ENCODE results near the gene ZNF575.

- TF ChIP-seq CTCF (conservative IDR thresholded peaks at IDR 0.05) (no peak), ZFX (IDR thresholded peaks at IDR 0.05) (no peak)
Measured at GRCh38 chr19:43575156-43575950, 42.4 kb downstream of the ZNF575 start, which contains the start of the genes PINLYP and XRCC1.

All from C4-2B (cell line).